GM19438 (cell line): Measurements from ENCODE around the gene KIAA1755.

Experiments used
- ATAC-seq: cut with Tn5 transposase; IDR thresholded peaks from one replicate; pipeline ENCODE4 v1.9.1; 2021; ENCODE audit warnings: low read depth; ENCODE audit not compliant: unreplicated experiment

KIAA1755 gene

DNA sequence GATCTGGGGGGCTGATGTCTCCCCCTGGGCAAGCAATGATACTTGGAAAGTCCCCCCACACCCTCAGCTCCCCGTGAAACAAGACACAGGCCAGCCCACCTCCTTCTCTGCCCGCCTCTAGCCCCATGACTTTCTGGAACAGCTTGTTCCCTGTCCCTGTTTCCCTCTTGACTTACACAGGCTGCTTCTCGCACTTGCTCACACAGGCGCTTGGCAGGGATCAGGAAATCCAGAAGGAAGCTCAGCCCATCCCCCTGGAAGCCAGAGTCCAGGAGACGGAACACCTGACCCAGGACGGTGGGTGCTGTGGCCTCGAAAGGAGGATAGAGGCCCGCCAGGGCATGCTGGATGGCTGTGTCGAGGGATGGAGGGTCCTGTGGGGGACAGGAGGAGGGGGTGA is 14.8 kb downstream of the KIAA1755 start:
- no peak for ATAC-seq

DNA sequence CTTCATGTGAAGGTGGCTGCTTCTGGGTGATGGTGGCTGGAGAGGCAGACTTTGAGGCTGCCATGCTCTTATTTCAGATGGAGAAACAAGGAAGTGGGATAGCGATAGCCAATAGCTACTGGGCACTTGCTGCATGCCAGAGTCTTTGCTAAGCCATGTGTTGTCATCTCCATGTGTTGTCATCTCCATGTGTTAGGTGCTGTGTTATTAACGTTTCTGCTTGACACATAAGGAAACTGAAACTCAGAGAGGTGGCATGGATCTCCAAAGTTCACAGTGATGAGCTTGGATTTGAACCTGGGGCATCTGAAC is 16.9 kb downstream of the KIAA1755 start:
- ATAC-seq = no peak

DNA sequence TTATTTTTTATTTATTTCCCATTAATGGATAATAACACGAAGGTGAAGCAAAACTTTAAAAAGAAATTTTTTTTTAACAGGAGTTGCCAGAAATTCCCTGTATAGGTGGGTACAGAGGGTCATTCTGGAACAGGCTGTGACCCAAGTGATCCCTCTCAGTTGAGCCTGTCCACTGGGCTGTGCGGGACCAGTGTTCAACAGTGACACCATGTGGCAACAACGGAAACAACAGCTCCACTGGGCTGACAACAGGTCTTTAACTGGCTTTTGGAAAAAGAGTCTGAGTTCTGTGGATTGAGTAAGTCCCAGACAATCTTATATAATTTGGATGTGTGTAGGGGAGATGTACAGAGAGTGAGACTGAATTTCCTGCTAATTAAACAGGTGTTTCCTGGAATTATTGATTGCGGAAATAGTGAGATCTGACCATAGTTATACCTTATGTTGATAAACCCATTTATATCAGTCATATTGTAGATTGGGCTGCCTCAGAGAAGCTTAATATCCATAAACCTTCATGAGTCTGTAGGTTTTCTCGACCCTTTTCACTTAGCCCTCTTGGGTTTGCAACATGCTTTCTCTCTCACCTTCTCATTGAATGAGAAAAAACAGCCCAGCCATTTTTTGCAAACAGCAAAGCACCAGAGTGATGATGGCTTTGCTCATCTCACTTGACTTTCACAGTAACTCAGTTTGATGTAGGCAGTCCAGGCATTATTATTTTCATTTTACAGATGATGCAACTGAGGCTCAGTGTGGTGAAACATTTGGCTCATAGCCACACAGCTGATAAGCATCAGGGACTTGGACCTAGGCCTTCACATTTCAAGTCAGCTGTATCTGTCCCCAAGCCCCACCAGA is 17.5 kb downstream of the KIAA1755 start:
- ATAC-seq = no peak

DNA sequence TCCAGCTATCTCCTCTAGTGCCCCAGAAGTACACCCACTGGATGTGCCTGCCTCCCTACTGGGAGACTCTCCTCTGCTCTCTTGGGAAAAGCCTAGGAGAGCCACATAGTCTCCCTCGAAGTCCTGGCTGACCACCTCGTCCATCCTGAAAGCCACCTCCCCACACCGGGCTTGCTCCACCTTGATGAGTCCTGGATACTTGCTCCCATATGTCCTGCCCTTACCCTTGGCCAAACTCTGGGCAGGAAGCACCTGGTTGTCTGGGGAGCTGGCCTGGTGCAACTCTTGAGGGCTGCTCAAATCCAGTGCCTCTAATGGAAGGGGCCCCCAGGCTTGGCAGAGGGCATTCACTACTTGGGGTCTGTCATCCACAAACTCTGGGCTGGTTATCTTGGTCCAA is 19.3 kb downstream of the KIAA1755 start:
- ATAC-seq = no peak

DNA sequence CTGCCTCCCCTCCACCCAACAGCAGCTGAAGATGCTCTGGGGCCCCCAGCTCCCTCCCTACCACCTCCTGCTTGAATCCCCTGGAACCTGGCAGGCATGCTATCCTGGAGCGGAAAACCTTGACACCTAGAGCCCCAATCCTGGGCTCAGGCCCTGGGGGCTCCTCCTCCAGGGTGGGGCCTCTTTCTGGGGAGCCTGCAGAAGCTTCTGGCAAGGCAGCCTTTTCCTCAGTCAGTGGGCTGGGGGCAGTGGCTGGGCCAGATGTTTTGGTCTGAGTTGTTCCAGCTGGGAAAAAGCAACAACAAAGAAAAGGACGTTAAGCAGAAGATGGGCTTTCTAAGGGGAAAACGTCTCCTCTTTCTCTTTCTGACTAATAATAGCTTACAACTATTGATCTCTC is 21.1 kb downstream of the KIAA1755 start:
- ATAC-seq = no peak

DNA sequence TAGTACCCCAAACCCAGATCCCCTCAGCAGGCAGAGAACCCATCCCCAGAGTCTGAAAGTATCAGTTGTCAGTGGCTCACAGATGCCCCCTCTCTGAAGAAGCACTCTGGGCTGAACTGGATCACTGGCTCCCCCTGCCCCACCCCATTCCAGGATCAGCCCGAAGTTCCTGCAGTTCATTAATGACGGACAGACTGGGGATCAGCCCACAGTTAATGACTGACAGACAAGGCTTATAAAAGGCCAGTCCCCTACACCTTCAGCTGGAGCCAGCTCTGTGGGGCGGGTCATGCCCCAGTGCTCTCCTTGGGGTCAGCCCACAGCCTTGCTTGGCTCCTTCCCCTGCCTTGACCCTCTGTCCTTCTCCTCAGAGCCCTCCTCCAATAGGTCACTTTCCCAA is 21.7 kb downstream of the KIAA1755 start:
- no peak for ATAC-seq

DNA sequence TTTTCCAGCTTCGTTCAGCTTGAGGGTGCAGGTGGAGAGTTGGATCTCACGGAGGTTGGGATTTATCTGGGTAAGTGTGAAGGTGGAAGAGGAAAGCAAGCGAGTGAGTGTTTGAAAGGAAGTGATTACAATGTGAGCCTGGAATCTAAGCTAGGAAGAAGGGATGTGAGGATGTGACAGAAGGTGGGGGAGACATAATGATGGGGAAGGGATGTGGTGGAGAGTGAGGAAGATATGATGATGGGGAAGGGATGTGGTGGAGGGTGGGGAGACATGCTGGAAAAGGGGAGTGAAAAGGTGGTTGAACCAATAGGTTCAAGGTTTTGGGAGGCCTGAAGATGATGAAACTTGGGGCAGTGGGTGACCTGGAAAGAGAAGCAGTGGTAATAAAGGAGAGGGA is 23.2 kb downstream of the KIAA1755 start:
- ATAC-seq = no peak

DNA sequence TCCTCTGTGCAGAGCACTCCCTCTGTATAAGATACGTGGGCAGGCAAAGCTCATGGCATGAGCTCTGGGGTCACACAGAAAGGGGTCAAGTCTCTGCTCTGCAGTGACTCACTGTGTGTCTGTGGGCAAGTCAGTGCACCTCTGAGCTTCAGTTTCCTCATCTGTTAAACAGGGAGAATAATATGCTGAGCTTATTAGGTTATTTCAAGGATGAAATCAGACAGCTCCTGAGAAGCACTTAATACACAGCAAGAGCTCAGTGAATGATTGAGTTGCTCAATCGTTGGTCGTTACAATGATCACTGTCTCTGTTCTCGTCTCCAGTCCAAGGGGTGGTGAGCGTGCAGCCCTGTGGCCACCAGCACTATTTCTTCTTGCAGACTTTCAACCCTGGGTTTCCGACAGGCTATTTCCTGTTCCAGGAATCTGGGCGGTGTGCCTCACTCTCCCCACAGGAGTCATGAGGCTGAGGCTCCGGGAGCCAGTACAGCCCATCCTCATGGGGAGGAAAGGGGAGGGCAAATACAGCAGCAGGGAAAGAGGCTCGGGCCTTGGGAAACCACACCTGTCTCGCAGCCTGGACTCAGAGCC is 28.9 kb downstream of the KIAA1755 start:
- ATAC-seq = no peak

DNA sequence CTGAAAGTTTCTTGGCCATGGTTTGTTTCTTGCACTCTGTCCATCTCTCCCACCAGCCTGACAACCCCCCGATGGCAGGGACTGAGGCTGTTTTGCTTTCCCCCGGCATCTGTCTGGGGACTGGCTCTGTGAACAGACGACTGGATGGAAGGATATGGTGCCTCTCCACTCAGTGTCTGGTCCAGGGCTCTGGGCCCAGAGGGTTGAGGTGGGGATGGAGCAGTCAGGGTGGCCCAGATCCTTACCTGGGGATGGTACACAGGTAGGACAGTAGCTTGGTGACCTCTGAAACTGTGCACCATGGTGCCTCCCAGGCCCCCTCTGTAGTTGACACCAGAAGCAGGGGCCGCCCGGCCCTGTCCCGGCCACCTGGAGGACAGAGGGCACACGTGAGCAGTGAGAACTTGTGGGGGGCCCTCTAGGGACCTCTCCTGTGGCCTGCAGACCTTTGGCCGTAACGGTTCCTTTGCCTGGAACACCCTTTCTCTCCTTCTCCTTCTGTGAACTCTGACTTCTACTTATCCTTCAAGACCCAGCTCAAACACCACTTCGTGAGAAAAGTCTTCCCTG is 29.5 kb downstream of the KIAA1755 start:
- no peak for ATAC-seq

DNA sequence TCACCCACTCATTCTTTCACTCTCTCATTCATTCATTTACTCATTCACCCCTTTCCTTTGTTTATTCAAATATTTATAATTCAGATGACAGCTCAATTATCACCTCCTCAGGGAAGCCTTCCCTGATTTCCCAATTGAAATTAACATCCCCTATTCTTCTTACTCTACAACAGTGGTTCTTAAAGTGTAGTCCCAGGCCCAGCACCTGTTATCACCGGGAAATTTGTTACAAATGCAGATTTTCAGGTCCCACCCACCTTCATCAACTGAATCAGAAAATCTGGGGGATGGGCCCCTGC is 30.3 kb downstream of the KIAA1755 start:
- ATAC-seq = no peak

DNA sequence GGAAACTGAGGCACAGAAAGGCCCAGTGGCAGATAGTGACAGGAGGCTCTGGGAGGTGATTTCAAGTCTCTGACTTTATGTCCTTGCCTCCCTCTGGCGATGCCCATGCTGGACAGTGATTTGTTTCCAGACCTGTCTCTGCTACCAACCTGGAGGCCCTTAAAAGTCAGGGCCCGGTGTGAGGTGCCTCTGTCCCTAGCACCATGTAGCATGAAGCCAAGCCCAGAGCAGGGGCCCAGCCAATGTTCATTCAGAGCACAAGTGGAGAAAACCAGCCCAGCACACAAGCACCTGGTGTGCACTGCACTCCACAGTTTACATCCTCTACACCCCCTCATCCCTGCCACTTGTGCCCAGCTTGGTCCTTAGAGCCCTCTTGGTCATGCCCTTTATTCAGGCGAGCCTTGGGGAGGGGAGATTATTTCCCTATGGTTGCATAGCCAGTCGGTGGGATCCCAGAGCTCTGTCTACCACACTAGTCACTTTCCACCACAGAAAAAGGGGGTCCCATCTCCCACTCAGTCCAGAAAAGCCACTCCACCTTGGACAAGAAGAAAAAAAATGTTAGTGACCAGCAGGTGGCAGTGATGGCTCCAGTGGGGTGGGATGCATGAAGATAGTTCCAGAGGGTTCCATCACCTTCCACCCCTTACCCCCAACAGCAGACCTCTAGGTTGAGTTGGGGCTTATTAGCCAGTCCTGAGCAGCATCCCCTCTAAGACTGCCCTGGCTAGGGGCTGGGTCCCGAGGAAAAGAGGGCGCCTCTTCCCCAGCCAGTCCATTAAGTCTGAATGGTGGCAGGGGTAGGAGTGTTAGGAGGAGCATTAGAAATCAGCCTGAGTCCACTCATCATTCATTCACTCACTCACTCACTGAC is 30.9 kb downstream of the KIAA1755 start:
- no peak for ATAC-seq

DNA sequence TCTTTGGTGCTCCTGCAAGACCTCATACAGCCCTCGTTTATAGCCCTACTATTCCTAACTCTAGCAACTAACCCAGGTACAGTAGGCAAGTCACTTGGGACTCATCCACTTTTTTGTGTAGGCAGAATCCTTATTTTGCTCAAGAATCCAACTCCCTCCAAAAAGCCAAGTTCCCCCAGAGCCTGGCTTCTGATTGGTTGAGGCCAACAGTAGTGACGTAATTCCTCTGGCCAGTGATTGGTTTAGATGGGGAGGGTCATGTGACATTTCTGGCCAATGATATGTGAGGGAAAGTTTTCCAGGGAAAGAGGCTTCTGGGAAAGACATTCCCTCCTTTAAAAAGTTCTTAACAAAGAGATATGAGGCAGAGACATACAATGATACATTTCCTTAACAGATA is 32.1 kb downstream of the KIAA1755 start:
- no peak for ATAC-seq

DNA sequence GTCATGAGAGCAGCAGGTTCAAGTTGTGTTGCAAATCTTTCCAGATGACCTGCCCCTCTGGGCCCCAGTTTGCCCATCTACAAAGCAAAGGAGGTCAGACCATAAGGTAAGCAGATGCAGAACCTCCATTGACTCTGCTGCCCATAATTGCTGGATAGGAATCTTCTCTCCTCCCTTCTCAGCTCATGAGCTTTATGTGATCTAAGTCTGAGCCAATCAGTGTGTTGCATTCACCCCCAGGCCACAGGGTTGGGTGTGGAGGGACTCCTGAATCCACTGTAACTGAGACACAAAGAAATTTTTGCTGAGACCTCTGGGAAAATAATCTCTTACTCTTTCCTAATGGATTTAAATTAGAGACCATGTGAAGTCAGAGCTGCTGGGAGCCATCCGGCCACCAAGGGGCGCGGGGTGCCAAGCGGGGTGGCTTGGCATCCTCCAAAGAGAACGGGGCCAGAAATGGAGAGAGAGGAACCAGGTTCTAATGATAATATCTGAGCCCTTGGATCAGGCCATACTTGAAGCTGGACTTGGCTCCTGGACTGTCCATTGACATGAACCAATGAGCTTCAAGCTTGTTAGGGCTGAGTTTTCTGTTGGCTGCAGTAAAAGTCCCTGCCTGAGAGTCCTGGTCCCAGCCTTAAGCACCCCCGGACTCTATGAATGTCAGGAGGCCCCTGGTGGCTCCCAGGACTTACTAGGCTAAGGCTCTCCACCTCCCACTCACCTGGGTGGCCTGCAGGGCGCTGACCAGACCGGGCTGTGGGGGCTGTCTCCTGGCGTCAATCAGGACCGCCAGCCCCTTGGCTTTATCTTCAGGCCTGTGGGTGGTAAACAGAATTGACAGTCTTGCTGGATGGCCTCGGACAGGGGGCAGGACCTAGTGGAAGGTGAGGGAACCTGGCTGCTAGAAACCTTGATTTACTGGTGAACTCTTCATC is 32.8 kb downstream of the KIAA1755 start:
- ATAC-seq = no peak

DNA sequence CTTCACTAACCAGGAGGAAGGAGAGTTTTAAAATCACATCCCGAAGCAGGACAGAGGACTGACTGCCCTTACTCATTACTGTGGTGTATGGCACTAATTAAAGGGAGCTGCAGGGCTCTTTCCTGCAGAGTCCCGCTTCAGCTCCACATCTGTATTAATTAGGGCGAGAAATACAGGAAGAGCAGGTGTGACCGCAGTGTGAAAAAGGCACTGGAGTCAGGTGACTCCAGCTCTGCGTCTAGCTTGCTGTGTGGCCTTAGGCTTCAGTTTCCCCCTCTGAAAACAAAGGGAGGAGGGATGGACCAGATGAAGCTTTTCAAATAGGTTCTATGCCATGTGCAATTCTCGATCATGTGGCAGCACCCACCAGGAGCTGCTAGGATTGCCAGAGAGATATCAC is 34.0 kb downstream of the KIAA1755 start:
- no peak for ATAC-seq

DNA sequence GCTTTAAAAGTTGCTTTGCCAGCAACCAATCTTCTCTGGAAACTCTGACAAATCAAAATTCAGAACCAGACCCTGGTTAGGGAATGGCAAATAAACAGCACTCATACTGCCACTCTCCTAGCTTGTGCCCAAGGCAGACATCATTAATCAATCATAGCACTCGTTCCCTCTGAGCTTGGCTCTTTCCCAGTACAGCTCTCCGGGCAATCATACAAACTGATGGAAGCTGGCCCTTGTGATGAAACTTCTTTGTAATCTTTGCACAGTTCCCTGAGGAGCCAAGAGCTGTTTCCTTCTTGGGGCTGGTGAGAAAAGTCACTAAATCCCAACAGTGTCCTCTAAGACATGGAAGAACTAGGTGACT is 34.7 kb downstream of the KIAA1755 start:
- ATAC-seq = no peak

DNA sequence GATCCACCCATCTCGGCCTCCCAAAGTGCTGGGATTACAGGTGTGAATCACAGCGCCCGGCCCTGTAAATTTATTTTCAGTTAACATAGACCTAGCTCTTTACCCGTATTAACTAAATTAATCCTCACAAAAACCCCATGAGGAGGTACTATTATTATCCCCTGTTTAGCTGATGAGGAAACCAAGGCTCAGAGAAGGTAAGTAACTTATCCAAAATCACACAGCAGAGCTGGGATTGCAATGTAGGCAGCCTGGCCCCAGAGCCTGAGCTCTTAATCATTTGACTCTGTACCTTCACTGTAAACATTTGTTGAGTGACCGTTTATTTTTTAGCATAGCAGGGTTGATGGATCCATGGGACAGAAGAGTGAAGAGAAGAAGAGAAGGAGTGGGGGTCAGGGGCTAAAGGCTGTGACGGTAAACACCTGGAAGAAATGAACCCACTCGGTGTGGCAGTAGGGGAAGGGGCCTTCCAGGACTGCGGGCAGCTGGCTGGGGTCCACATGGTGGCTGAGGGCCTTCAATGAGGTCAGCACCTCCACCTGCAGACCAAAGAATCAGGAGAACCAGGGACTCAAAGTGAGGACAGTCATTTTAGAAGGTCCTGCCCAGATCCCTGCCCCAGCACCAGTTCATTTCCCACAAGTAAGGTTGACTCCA is 35.2 kb downstream of the KIAA1755 start:
- no peak for ATAC-seq

DNA sequence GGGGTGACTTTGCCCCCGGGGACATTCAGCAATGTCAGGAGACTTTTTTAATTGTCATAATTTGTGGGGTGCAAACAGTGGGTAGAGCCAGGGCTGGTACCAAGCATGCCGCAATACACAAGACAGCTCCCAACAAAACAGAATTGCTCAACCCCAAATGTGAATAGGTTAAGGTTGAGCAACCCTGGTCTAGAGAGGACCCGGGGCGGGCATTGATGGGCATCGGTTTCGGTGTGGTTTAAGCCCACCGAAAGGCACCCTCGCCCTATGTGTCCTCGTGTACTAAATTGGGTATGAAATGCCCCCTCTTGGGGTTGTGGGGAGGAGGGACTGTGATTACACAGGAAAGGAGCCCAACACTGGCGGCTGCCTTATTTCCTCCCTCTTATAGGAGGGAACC is 36.0 kb downstream of the KIAA1755 start:
- ATAC-seq = no peak

DNA sequence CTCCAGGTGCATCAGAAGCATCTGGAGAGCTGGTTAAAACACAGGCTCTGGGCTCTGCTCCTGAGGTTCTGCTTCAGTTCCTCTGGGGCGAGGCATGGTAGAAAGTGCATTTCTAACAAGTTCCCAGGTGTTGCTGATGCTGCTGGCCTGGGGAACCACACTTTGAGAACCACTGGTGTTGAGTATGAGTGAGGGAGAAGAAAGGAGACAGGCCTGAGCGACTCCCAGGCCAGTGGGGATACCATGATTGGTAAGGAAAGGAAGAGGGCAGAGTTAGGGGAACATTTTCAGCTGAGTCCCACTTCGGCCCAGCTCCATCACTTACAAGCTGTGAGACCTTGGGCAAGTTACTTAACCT is 36.8 kb downstream of the KIAA1755 start:
- ATAC-seq = no peak

DNA sequence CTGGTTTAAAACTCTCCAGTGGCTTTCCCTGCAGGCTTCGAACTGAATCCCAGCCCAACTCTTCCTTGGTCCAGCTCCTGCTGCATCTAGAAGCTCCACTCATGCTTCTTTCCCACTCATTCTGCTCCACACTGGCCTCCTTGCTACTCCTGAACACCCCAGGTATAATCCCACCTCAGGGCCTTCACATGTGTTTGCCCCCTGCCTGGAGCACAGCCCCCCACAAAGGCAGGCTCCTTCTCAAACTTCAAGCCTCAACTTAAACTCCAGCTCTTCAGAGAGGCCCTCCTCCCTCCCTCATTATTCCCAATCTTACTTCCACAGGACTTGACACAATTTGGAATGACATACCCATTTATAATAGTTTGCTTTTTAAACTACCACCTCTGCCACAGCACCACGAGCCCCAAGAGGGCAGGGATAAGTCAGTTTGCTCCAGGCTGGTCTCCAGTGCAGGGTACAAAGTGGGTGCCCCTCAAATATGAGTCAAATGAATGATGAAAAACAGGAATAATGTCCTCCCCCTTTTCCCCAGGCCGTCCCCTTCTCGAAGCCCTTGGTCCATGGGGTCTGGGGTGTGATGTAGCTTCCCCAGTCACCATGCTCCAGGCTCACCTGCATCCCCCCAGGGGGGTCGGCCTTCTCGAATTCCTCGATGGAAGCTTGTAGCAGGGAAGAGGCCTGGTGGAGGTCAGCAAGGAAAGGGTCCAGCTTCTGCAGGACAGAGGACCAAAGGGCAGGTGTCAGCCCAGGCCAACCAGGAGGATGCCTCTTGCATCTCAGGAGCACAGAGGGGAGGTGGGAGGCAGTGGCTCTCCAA is 37.4 kb downstream of the KIAA1755 start:
- no peak for ATAC-seq
